Measurements from ENCODE around the gene NPLOC4.
A peak's percentile ranks its signal among the peaks of the same experiment; 100 is the strongest.

The NPLOC4 gene

DNA sequence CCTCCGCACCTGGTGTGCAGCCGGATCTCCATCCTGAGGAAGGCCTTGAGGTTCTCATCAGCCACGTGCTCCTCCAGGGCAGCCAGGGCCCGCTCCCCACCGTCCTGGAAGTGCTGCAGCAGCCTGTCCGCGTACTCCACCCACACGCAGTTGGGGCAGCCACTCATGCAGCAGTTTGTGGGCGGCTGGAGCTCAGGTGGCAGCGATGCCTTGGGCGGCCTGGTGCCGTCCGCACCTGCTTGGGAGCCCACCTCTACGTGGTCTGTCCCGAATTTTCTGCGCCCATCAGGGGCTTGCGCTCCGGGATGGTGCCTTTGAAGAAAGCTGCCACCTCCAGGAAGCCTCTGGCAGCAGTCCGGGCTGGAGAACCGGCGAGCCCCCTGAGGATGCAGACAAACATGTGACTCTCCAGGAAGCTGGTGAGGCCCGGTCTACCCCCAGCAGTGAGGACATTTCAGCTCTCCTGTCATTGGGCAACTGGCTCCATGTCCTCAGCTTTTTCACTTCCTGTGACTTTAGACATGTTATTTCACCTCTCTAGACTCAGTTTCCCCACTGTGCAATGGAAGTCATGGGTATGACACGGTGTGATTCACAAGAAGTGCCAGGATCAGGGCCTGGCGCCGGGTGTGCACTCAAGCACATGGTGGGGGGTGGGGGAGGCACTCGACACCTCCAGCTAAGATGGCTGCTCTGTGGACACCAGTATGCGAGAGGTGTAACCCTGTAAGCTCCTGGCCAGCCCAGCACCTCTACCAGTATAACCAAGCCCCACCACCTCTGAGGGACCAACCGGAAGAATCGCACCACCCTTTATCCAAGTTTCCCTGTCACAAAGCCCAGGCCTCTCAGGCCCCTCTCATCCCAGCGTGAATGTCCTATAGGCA, 28.5 kb upstream of the NPLOC4 start:
- TF ChIP-seq, protein P1, sequence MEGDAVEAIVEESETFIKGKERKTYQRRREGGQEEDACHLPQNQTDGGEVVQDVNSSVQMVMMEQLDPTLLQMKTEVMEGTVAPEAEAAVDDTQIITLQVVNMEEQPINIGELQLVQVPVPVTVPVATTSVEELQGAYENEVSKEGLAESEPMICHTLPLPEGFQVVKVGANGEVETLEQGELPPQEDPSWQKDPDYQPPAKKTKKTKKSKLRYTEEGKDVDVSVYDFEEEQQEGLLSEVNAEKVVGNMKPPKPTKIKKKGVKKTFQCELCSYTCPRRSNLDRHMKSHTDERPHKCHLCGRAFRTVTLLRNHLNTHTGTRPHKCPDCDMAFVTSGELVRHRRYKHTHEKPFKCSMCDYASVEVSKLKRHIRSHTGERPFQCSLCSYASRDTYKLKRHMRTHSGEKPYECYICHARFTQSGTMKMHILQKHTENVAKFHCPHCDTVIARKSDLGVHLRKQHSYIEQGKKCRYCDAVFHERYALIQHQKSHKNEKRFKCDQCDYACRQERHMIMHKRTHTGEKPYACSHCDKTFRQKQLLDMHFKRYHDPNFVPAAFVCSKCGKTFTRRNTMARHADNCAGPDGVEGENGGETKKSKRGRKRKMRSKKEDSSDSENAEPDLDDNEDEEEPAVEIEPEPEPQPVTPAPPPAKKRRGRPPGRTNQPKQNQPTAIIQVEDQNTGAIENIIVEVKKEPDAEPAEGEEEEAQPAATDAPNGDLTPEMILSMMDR (IDR thresholded peaks at IDR 0.05; ENCODE audit: control extremely low read depth, extremely low read depth, low read depth, missing control alignments) = no peak
- peak; percentile 63 for DNase-seq (ENCODE audit: extremely low spot score)
- ChIA-PET CTCF (interaction anchor here (0.6 to 3.9 kb wide), 4 partner anchors 9 to 38 kb away, joined by 3 to 16 read pairs (median 4); partner anchors contain the start of genes MRPL12 and PDE6G), POLR2A (interaction anchor here (0.5 kb wide), 1 partner anchor 534 kb away, joined by 3 read pairs; no protein-coding TSS in a partner anchor)

DNA sequence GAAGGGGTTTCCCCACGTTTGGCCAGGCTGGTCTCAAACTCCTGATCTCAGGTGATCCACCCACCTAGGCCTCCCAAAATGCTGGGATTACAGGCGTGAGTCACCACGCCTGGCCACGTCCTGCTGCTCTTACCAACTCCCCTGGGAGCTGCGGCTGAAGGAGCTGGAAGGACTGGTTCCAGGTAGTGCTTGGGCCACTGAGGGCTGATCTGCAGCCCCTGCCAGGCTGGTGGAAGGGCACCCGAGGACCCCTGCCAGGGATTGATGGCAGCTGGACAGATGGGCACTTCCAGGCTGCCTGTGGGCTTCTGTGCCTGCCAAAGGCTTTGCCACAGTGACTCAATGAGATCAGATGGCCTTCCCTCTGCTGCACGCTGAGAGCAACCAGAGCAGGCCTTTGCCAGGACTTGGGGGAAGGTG, 27.1 kb upstream of the NPLOC4 start:
- TF ChIP-seq, protein P1 (IDR thresholded peaks at IDR 0.05; ENCODE audit: control extremely low read depth, extremely low read depth, low read depth, missing control alignments) = no peak
- no peak for DNase-seq (ENCODE audit: extremely low spot score)
- CTCF ChIA-PET = interaction anchor here (0.9 kb wide), 1 partner anchor 13 kb away, joined by 3 read pairs; no protein-coding TSS in a partner anchor
- POLR2A ChIA-PET = no interaction called here

DNA sequence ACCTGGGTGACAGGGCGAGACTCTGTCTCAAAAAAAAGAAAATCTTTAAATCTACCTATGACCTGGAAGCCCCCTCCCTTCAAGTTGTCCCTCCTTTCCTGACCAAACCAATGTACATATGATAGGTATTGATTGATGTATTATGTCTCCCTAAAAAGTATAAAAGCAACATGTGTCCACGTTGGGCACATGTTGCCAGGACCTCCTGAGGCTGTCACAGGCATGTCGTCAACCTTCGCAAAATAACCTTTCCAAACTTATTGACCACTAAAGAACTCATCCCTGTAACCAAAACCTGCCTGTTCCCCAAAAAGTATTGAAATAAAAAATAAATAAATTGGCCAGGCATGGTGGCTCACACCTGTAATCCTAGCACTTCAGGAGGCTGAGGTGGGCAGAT, 25.1 kb upstream of the NPLOC4 start:
- DNase-seq (ENCODE audit: extremely low spot score) = no peak
- POLR2A ChIA-PET = interaction anchor here (0.5 kb wide), 1 partner anchor 43 kb away, joined by 7 read pairs; no protein-coding TSS in a partner anchor
- TF ChIP-seq, protein P1 (IDR thresholded peaks at IDR 0.05; ENCODE audit: control extremely low read depth, extremely low read depth, low read depth, missing control alignments) = no peak
- CTCF ChIA-PET = no interaction called here

DNA sequence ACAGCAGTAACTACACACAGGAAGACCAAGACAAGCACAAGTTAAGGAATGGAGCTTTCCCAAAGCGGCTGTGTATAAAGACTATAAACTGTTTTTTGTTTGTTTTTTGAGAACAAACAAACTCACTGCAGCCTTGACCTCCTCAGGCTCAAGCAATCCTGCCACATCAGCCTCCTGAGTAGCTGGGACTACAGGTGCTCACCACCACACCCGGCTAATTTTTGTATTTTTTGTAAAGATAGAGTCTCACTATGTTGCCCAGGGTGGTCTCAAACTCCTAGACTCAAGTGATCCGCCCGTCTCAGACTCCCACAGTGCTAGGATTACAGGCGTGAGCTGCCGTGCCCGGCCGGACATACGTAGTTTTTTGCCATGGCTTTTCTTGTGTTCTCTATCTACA, 23.5 kb upstream of the NPLOC4 start:
- CTCF ChIA-PET = interaction anchor here (1.2 kb wide), 1 partner anchor 42 kb away, joined by 4 read pairs; the partner anchor contains the start of gene MRPL12
- TF ChIP-seq, protein P1 (IDR thresholded peaks at IDR 0.05; ENCODE audit: control extremely low read depth, extremely low read depth, low read depth, missing control alignments) = no peak
- no peak for DNase-seq (ENCODE audit: extremely low spot score)
- POLR2A ChIA-PET = no interaction called here

DNA sequence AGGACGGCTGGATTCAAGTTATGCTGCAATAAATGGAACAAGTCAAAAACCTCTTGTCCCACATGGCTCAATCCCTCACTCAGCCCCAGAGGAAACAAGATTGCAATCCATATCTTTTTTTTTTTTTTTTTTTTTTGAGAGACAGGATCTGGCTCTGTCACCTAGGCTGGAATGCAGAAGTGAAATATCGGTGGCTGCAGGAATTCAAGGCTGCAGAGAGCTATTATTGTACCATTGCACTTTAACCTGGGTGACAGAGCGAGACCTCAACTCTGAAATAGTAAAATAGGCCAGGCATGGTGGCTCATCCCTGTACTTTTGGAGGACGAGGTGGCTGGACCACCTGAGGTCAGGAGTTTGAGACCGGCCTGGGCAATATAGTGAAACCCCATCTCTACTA, 22.1 kb upstream of the NPLOC4 start:
- DNase-seq (ENCODE audit: extremely low spot score) = no peak
- POLR2A ChIA-PET = no interaction called here
- CTCF ChIA-PET = no interaction called here
- TF ChIP-seq, protein P1 (IDR thresholded peaks at IDR 0.05; ENCODE audit: control extremely low read depth, extremely low read depth, low read depth, missing control alignments) = no peak

DNA sequence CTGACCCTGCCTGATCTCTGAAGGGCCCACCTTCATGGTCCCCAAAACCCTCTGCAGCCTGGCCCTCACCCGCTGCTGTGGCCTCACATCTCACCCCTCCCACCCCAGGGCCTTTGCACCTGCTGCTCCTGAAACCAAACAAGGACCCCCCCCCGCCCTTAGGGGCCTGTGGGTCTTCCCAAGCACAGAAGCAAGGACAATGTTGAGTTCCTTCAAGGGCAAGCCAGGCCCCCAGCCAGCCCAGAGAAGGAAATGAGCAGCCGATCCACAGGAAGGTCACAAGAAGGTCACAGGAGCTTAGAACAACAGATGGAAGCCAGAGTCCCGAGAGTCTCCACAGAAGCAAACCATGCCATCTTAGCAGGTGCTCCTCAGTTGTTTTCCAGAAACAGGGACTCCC, 19.9 kb upstream of the NPLOC4 start:
- DNase-seq (ENCODE audit: extremely low spot score) = no peak
- ChIA-PET POLR2A (no interaction called here), CTCF (interaction anchor here (1.3 to 1.5 kb wide), 2 partner anchors 9 to 53 kb away, joined by 3 to 4 read pairs; partner anchors contain the start of genes CCDC137 and OXLD1)
- TF ChIP-seq, protein P1 (IDR thresholded peaks at IDR 0.05; ENCODE audit: control extremely low read depth, extremely low read depth, low read depth, missing control alignments) = no peak
